HG03103 (cell line): ENCODE measurements around the gene LAMA2.

Experiments used
- ATAC-seq: cut with Tn5 transposase; IDR thresholded peaks from one replicate; pipeline ENCODE4 v1.9.1; 2021; ENCODE audit warnings: low read depth; ENCODE audit not compliant: unreplicated experiment

The LAMA2 gene

GRCh38 chr6:129287231-129288177 lies 404.6 kb downstream of the LAMA2 start:
- no peak for ATAC-seq

GRCh38 chr6:129289442-129289841 lies 406.5 kb downstream of the LAMA2 start:
- ATAC-seq, result no peak

GRCh38 chr6:129292836-129293235 lies 409.9 kb downstream of the LAMA2 start:
- no peak for ATAC-seq

- no peak for ATAC-seq
These were observed 414.7 kb downstream of the LAMA2 start for GRCh38 chr6:129297592-129297991.

GRCh38 chr6:129302671-129303070 lies 419.7 kb downstream of the LAMA2 start:
- no peak for ATAC-seq

- ATAC-seq, result no peak
These were observed 423.9 kb downstream of the LAMA2 start for GRCh38 chr6:129306826-129307225.

- no peak for ATAC-seq
These were observed 424.9 kb downstream of the LAMA2 start for GRCh38 chr6:129307845-129308244.

- no peak for ATAC-seq
These were observed 426.2 kb downstream of the LAMA2 start for GRCh38 chr6:129309154-129309553.

- ATAC-seq, result no peak
These were observed 429.9 kb downstream of the LAMA2 start for GRCh38 chr6:129312880-129313279.

GRCh38 chr6:129314575-129314974 lies 431.6 kb downstream of the LAMA2 start:
- no peak for ATAC-seq

GRCh38 chr6:129317931-129318820 lies 435.2 kb downstream of the LAMA2 start:
- ATAC-seq, result no peak

- no peak for ATAC-seq
These were observed 438.0 kb downstream of the LAMA2 start for GRCh38 chr6:129320892-129321291.

GRCh38 chr6:129321303-129321702 lies 438.4 kb downstream of the LAMA2 start:
- ATAC-seq, result no peak

GRCh38 chr6:129324345-129324744 lies 441.4 kb downstream of the LAMA2 start:
- no peak for ATAC-seq

GRCh38 chr6:129329678-129330077 lies 446.7 kb downstream of the LAMA2 start:
- ATAC-seq, result no peak

- no peak for ATAC-seq
These were observed 448.7 kb downstream of the LAMA2 start for GRCh38 chr6:129331450-129332138.

GRCh38 chr6:129335792-129336191 lies 452.9 kb downstream of the LAMA2 start:
- no peak for ATAC-seq

- ATAC-seq, result no peak
These were observed 455.7 kb downstream of the LAMA2 start for GRCh38 chr6:129338683-129339082.

GRCh38 chr6:129340983-129341382 lies 458.0 kb downstream of the LAMA2 start:
- no peak for ATAC-seq

- ATAC-seq, result no peak
These were observed 459.3 kb downstream of the LAMA2 start for GRCh38 chr6:129342243-129342642.

- ATAC-seq, result no peak
These were observed 459.9 kb downstream of the LAMA2 start for GRCh38 chr6:129342796-129343195.
